ENCODE data around the gene GRIFIN. TPM values are rescaled to one million over a fixed set of nuclear protein-coding genes. Genes with fewer than 3 reads are reported as not detected.

The GRIFIN gene
- total and polyA plus RNA-seq, 10 donors: not detected

- intact Hi-C loops (cut with DNase I; ENCODE audit: low total_unique reads): loop anchor here (10.0 kb wide), 2 partner anchors 97 to 207 kb away; partner anchors contain the start of gene AMZ1
- H3K27ac ChIP-seq: no peak overlapping the region
- no peaks in the 10 kb centered on the region for H3K36me3 ChIP-seq
- WGBS, 5 donors: 12 to 29% (median 23%) methylated on average over 15 to 34 of the region's 34 CpGs
- H3K4me3 ChIP-seq: peak overlapping the region in 1 of 8 donors; percentile 49
- peaks cover 0 to 4% (median 2%) of the 10 kb centered on the region in 8 donors for H3K9me3 ChIP-seq
- TF ChIP-seq CTCF (IDR thresholded peaks at IDR 0.05 in 8 of 11, conservative IDR thresholded peaks at IDR 0.05 in 3 of 11): peak; percentile 85 to 94 (median 89)
- no peak for TF ChIP-seq POLR2A (IDR thresholded peaks at IDR 0.05)
- TF ChIP-seq POLR2AphosphoS5 (IDR thresholded peaks at IDR 0.05): peak; percentile 69 to 85 (median 78)
- DNase-seq: peak; percentile 93
- peaks cover 13 to 34% (median 16%) of the 10 kb centered on the region in 6 donors for H3K4me1 ChIP-seq
- H3K27me3 ChIP-seq (replicated peaks in 1 of 7): peaks cover 0 to 53% (median 0%) of the 10 kb centered on the region in 7 donors
Observed at GRCh38 chr7:2477447-2478398, 1.5 kb upstream of the GRIFIN start.

- H3K9me3 ChIP-seq: no peaks in the 10 kb centered on the region
- intact Hi-C loops (cut with DNase I; ENCODE audit: low total_unique reads): loop anchor here (10.0 kb wide), 2 partner anchors 98 to 208 kb away; partner anchors contain the start of gene AMZ1
- WGBS, 5 donors: 75 to 87% (median 79%) methylated on average over 19 to 25 of the region's 25 CpGs
Observed at GRCh38 chr7:2476776-2477446, 713 bp upstream of the GRIFIN start.

GRCh38 chr7:2475678-2476015 is 551 bp downstream of the GRIFIN start:
- intact Hi-C loops (cut with DNase I; ENCODE audit: low total_unique reads): loop anchor here (10.0 kb wide), 2 partner anchors 99 to 209 kb away; partner anchors contain the start of gene AMZ1
- no peak for TF ChIP-seq POLR2AphosphoS5 (IDR thresholded peaks at IDR 0.05)
- TF ChIP-seq CTCF (IDR thresholded peaks at IDR 0.05 in 8 of 11, conservative IDR thresholded peaks at IDR 0.05 in 3 of 11): no peak
- 86 to 96% (median 90%) methylated on average over 13 to 18 of the region's 18 CpGs for WGBS, 5 donors
- peaks cover 13 to 44% (median 20%) of the 10 kb centered on the region in 6 donors for H3K4me1 ChIP-seq
- peaks cover 0 to 69% (median 0%) of the 10 kb centered on the region in 7 donors for H3K27me3 ChIP-seq (replicated peaks in 1 of 7)
- no peak overlapping the region for H3K4me3 ChIP-seq
- DNase-seq: no peak
- H3K36me3 ChIP-seq: no peaks in the 10 kb centered on the region
- no peak overlapping the region for H3K27ac ChIP-seq
- no peaks in the 10 kb centered on the region for H3K9me3 ChIP-seq

More at GRCh38 chr7:2476776-2477446, 713 bp upstream of the GRIFIN start:
- peaks cover 0 to 56% (median 0%) of the 10 kb centered on the region in 7 donors for H3K27me3 ChIP-seq (replicated peaks in 1 of 7)
- DNase-seq: no peak
- H3K4me3 ChIP-seq: no peak overlapping the region
- TF ChIP-seq CTCF (IDR thresholded peaks at IDR 0.05 in 8 of 11, conservative IDR thresholded peaks at IDR 0.05 in 3 of 11) (no peak), POLR2AphosphoS5 (IDR thresholded peaks at IDR 0.05) (no peak), POLR2A (IDR thresholded peaks at IDR 0.05) (no peak)
- H3K27ac ChIP-seq: no peak overlapping the region
- H3K36me3 ChIP-seq: no peaks in the 10 kb centered on the region
- H3K4me1 ChIP-seq: peaks cover 13 to 34% (median 16%) of the 10 kb centered on the region in 6 donors

All from spleen (tissue), 11 donors.